GM21367 (cell line): ENCODE measurements around the gene CDKN1A.
"Not testable (repeated sequence)": the region's sequence is repeated elsewhere in the genome, so short reads cannot be mapped to it uniquely, and the experiment has no call there.

ENCODE experiments used
- ATAC-seq: cut with Tn5 transposase; IDR thresholded peaks from one replicate; pipeline ENCODE4 v1.9.1; 2021; ENCODE audit not compliant: unreplicated experiment

The CDKN1A gene

GRCh38 chr6:36678488-36679042, at the start of gene CDKN1A:
CDKN1A (plus strand) TSS chr6:36678714; CDS start chr6:36684102, 5,388 bp downstream.
- ATAC-seq: peak; percentile 36

GRCh38 chr6:36629784-36630183, 48.7 kb upstream of the CDKN1A start:
- no peak for ATAC-seq

- no peak for ATAC-seq
Measured at GRCh38 chr6:36631326-36632011, 47.0 kb upstream of the CDKN1A start.

- no peak for ATAC-seq
Measured at GRCh38 chr6:36633370-36633769, 45.1 kb upstream of the CDKN1A start.

GRCh38 chr6:36633915-36634314, 44.6 kb upstream of the CDKN1A start:
- ATAC-seq: no peak

- ATAC-seq: no peak
Measured at GRCh38 chr6:36634317-36635108, 44.0 kb upstream of the CDKN1A start.

GRCh38 chr6:36636283-36636682, 42.2 kb upstream of the CDKN1A start:
- ATAC-seq: no peak

- no peak for ATAC-seq
Measured at GRCh38 chr6:36636687-36637418, 41.7 kb upstream of the CDKN1A start.

- no peak for ATAC-seq
Measured at GRCh38 chr6:36638579-36638978, 39.9 kb upstream of the CDKN1A start.

- no peak for ATAC-seq
Measured at GRCh38 chr6:36639171-36639808, 39.2 kb upstream of the CDKN1A start.

- ATAC-seq: no peak
Measured at GRCh38 chr6:36641543-36641942, 37.0 kb upstream of the CDKN1A start.

GRCh38 chr6:36642913-36643817, 35.3 kb upstream of the CDKN1A start:
- no peak for ATAC-seq

- no peak for ATAC-seq
Measured at GRCh38 chr6:36643977-36644376, 34.5 kb upstream of the CDKN1A start.

- no peak for ATAC-seq
Measured at GRCh38 chr6:36649086-36649485, 29.4 kb upstream of the CDKN1A start.

- no peak for ATAC-seq
Measured at GRCh38 chr6:36649701-36650484, 28.6 kb upstream of the CDKN1A start.

- ATAC-seq: no peak
Measured at GRCh38 chr6:36650848-36651478, 27.6 kb upstream of the CDKN1A start.

- no peak for ATAC-seq
Measured at GRCh38 chr6:36651659-36652379, 26.7 kb upstream of the CDKN1A start.

GRCh38 chr6:36654469-36654868, 24.0 kb upstream of the CDKN1A start:
- ATAC-seq: not testable (repeated sequence)
